Keratinocyte (primary cell): ENCODE data around the gene GALNT6. TPM values are rescaled to one million over a fixed set of nuclear protein-coding genes. Genes with fewer than 3 reads are reported as not detected.

Source experiments
- DNase-seq: peaks from one replicate; pipeline ENCODE4 v3.0.0-alpha.2; 2011; ENCODE audit warnings: low read depth, missing footprints, low spot score
- FAIRE-seq: peaks from 2 replicates; lab custom pipeline; 2011; peaks lifted over from hg19 to GRCh38; lab: Jason Lieb, UNC
- H2AFZ ChIP-seq: 2 replicates; pipeline ENCODE4 v1.6.0; 2012; ENCODE audit warnings: low read length, control low read depth, inconsistent platforms; ENCODE audit not compliant: control insufficient read depth
- H3K27ac ChIP-seq: 2 replicates; pipeline ENCODE4 v1.5.1; 2011; ENCODE audit warnings: low read length; ENCODE audit not compliant: control insufficient read depth, insufficient read depth
- H3K27me3 ChIP-seq: 3 replicates; pipeline ENCODE4 v1.6.0; 2011; ENCODE audit warnings: low read length; ENCODE audit not compliant: control insufficient read depth, insufficient read depth; ENCODE audit errors: extremely low read depth
- H3K36me3 ChIP-seq, 2 experiments: 2 replicates in 1 of 2; 3 replicates in 1 of 2; pipeline ENCODE4 v1.5.1; 2011; ENCODE audit warnings: low read length in 2 of 2, mild to moderate bottlenecking in 1 of 2; ENCODE audit not compliant: control insufficient read depth in 2 of 2, insufficient read depth in 2 of 2; ENCODE audit errors: extremely low read depth in 1 of 2
- H3K4me1 ChIP-seq: 3 replicates; pipeline ENCODE4 v1.5.1; 2011; ENCODE audit warnings: low read length; ENCODE audit not compliant: control insufficient read depth, insufficient read depth; ENCODE audit errors: extremely low read depth
- H3K4me2 ChIP-seq: 3 replicates; pipeline ENCODE4 v1.6.0; 2011; ENCODE audit warnings: low read depth, low read length; ENCODE audit not compliant: control insufficient read depth, insufficient read depth; ENCODE audit errors: extremely low read depth
- H3K4me3 ChIP-seq, 3 experiments: fragments of 200-600 bp in 1 of 3; sonication (generic) in 1 of 3; 2 replicates in 2 of 3; 3 replicates in 1 of 3; pipeline ENCODE4 v1.5.1; 2011 to 2016; ENCODE audit warnings: low read length in 3 of 3, mild to moderate bottlenecking in 3 of 3, control low read depth in 2 of 3, inconsistent platforms in 1 of 3, low read depth in 1 of 3, mixed read lengths in 1 of 3, mixed run types in 1 of 3, moderate library complexity in 1 of 3; ENCODE audit not compliant: control insufficient read depth in 2 of 3, insufficient read depth in 2 of 3; ENCODE audit errors: extremely low read depth in 1 of 3
- H3K79me2 ChIP-seq: 2 replicates; pipeline ENCODE4 v1.6.0; 2012; ENCODE audit warnings: low read length; ENCODE audit not compliant: control insufficient read depth, insufficient read depth
- H3K9ac ChIP-seq: 3 replicates; pipeline ENCODE4 v1.6.0; 2011; ENCODE audit warnings: low read length; ENCODE audit not compliant: control insufficient read depth, insufficient read depth; ENCODE audit errors: extremely low read depth
- H3K9me1 ChIP-seq: 3 replicates; pipeline ENCODE4 v1.6.0; 2011; ENCODE audit warnings: low read length; ENCODE audit not compliant: control insufficient read depth, insufficient read depth; ENCODE audit errors: extremely low read depth
- H3K9me3 ChIP-seq: 2 replicates; pipeline ENCODE4 v1.5.1; 2012; ENCODE audit warnings: low read depth, low read length; ENCODE audit not compliant: control insufficient read depth
- H4K20me1 ChIP-seq: 3 replicates; pipeline ENCODE4 v1.6.0; 2011; ENCODE audit warnings: low read length; ENCODE audit not compliant: control insufficient read depth, insufficient read depth; ENCODE audit errors: extremely low read depth
- CTCF ChIP-seq, 3 experiments: IDR thresholded peaks in 1 of 3; conservative IDR thresholded peaks in 1 of 3; optimal IDR thresholded peaks in 1 of 3; 2 replicates in 2 of 3; 3 replicates in 1 of 3; pipeline versions ENCODE3 to v1.5.1; 2011; ENCODE audit warnings: low read length in 3 of 3, mild to moderate bottlenecking in 3 of 3, moderate library complexity in 2 of 3, control low read depth in 1 of 3, inconsistent platforms in 1 of 3; ENCODE audit not compliant: insufficient read depth in 2 of 3; ENCODE audit errors: extremely low read depth in 1 of 3
- EZH2 ChIP-seq: IDR thresholded peaks from one replicate; pipeline ENCODE4 v1.6.1; 2012; ENCODE audit warnings: inconsistent platforms, mild to moderate bottlenecking, low read length, moderate library complexity
- dilution Hi-C: fragments of 300-500 bp; cut with MboI; formaldehyde crosslinking; loops from one replicate; pipeline ENCODE4 v1.7.0; 2020; ENCODE audit warnings: low sequenced_read_pairs; ENCODE audit not compliant: extremely low pct_ligation_motif_present
- polyA plus RNA-seq, 5 experiments: library from polyadenylated mRNA; depleted of rRNA in 3 of 5; stranded (reverse) in 3 of 5; stranded (forward) in 1 of 5; unstranded in 1 of 5; fragments of >200 nt; gene quantifications; 1 replicate in 1 of 5; 2 replicates in 3 of 5; 3 replicates in 1 of 5; pipeline versions ENCODE4 v1.2.1 to v1.2.3, GENCODE V29; 2011 to 2012; ENCODE audit warnings: missing spikeins in 2 of 5, low read depth in 1 of 5, low replicate concordance in 1 of 5

The GALNT6 gene
- polyA plus RNA-seq, 1 donor (not counting 4 experiments of a cell fraction or from before 2014, with no cell fraction given): 42.7 TPM

- Histone ChIP-seq H3K4me1 (no peaks in the 10 kb centered on the region), H3K4me3 (no peak overlapping the region), H2AFZ (no peak overlapping the region), H3K27me3 (no peaks in the 10 kb centered on the region), H3K36me3 (peaks cover 36 to 50% of the 10 kb centered on the region in 2 experiments), H3K79me2 (no peaks in the 10 kb centered on the region), H3K9me3 (no peaks in the 10 kb centered on the region), H3K9me1 (no peaks in the 10 kb centered on the region), H4K20me1 (no peaks in the 10 kb centered on the region), H3K9ac (no peak overlapping the region), H3K4me2 (no peak overlapping the region), H3K27ac (no peak overlapping the region)
- TF ChIP-seq CTCF (optimal IDR thresholded peaks at IDR 0.05 in 1 of 3, IDR thresholded peaks at IDR 0.05 in 1 of 3, conservative IDR thresholded peaks at IDR 0.05 in 1 of 3; ENCODE audit: extremely low read depth in 1 of 3, insufficient read depth in 2 of 3, low read length in 3 of 3): no peak
- TF ChIP-seq EZH2: no peak
- dilution Hi-C loops: no loop called here
- FAIRE-seq (no peak), DNase-seq (no peak)
Measured at GRCh38 chr12:51360315-51360714, 30.9 kb downstream of the GALNT6 start.

- Histone ChIP-seq H3K36me3 (peaks cover 38 to 52% of the 10 kb centered on the region in 2 experiments), H3K27ac (no peak overlapping the region)
Measured at GRCh38 chr12:51359851-51360250, 31.4 kb downstream of the GALNT6 start.

More at GRCh38 chr12:51359851-51360250, 31.4 kb downstream of the GALNT6 start:
- Histone ChIP-seq H3K4me1 (no peaks in the 10 kb centered on the region), H3K9ac (no peak overlapping the region), H3K4me2 (no peak overlapping the region), H3K4me3 (no peak overlapping the region), H3K9me1 (no peaks in the 10 kb centered on the region), H2AFZ (no peak overlapping the region), H3K27me3 (no peaks in the 10 kb centered on the region), H4K20me1 (no peaks in the 10 kb centered on the region), H3K9me3 (no peaks in the 10 kb centered on the region), H3K79me2 (no peaks in the 10 kb centered on the region)
- DNase-seq (no peak), FAIRE-seq (no peak)
- dilution Hi-C loops: no loop called here
- TF ChIP-seq CTCF (optimal IDR thresholded peaks at IDR 0.05 in 1 of 3, IDR thresholded peaks at IDR 0.05 in 1 of 3, conservative IDR thresholded peaks at IDR 0.05 in 1 of 3; ENCODE audit: extremely low read depth in 1 of 3, insufficient read depth in 2 of 3, low read length in 3 of 3): no peak
- TF ChIP-seq EZH2: no peak
